Fibroblast of villous mesenchyme (primary cell): ENCODE results near the gene GPR42. TPM values are rescaled to one million over a fixed set of nuclear protein-coding genes. Genes with fewer than 3 reads are reported as not detected.

Source experiments
- DNase-seq: peaks from one replicate; pipeline ENCODE4 v3.0.0-alpha.2; 2010; ENCODE audit warnings: low read depth
- H3K4me3 ChIP-seq: 2 replicates; pipeline ENCODE4 v1.5.1; 2011; ENCODE audit warnings: low read depth, mild to moderate bottlenecking, low read length
- CTCF ChIP-seq: IDR thresholded peaks from 2 replicates; pipeline ENCODE4 v1.5.1; 2012; ENCODE audit warnings: low read depth, mild to moderate bottlenecking, low read length; ENCODE audit not compliant: insufficient read depth
- total RNA-seq: library from RNA; depleted of rRNA; stranded (reverse); fragments of >200 nt; gene quantifications from 2 replicates; pipeline ENCODE4 v1.2.3, GENCODE V29; 2012

The GPR42 gene
- total RNA-seq, 1 donor: not detected

DNA sequence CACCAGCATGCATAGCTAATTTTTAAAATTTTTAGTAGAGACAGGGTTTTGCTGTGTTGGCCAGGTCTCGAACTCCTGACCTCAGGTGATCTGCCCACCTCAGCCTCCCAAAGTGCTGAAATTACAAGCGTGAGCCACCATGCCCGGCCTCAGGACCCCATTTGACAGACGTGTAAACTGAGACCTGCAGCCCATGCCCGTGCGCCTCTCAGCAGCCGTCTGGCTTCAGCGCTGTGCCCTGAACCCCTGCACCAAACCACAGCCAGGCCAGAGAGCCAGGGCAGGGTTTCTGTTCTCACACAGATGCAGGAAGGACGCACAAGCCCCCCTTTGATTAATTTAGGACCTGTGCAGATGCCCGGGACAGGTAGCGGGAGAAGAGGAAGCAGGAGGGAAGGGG, 30.4 kb upstream of the GPR42 start:
- no peak for TF ChIP-seq CTCF
- H3K4me3 ChIP-seq: no peak overlapping the region
- DNase-seq: no peak

DNA sequence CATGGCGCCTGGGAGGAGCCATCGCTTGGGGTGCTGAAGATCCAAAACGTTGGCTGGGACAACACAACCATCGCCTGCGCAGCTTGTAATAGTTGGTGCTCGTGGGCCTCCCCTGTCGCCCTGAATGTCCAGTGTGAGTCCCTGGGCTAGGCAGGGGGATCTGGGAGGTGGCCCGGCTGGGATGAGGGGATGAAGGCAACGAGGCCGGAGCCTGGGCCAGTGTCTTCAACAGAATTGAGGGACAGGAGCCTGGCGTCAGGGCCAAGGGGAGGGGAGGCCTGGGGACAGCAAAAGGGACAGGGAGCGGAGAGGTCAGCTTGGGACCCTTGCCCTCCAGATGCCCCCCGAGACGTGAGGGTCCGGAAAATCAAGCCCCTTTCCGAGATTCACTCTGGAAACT, 29.9 kb upstream of the GPR42 start:
- no peak overlapping the region for H3K4me3 ChIP-seq
- no peak for TF ChIP-seq CTCF
- no peak for DNase-seq

DNA sequence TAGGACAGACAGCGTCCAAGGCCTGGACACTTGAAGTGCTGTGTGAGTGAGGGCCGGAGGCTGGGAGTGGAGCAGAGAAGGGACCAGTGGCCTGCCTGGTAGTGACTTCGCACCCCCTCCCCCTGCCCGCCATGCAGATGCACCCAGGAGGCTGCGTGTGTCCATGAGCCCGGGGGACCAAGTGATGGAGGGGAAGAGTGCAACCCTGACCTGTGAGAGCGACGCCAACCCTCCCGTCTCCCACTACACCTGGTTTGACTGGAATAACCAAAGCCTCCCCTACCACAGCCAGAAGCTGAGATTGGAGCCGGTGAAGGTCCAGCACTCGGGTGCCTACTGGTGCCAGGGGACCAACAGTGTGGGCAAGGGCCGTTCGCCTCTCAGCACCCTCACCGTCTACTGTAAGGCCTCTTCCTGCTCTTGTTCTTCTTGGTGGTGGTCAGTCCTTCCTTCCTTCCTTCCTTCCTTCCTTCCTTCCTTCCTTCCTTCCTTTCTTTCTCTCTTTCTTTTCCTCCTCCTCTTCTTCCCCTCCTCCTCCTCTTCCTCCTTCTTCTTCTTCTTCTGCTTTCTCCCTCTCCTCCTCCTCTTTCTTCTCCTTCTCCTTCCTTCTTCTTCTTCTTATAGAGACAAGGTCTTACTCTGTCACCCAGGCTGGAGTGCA, 29.2 kb upstream of the GPR42 start:
- H3K4me3 ChIP-seq: no peak overlapping the region
- no peak for TF ChIP-seq CTCF
- no peak for DNase-seq

DNA sequence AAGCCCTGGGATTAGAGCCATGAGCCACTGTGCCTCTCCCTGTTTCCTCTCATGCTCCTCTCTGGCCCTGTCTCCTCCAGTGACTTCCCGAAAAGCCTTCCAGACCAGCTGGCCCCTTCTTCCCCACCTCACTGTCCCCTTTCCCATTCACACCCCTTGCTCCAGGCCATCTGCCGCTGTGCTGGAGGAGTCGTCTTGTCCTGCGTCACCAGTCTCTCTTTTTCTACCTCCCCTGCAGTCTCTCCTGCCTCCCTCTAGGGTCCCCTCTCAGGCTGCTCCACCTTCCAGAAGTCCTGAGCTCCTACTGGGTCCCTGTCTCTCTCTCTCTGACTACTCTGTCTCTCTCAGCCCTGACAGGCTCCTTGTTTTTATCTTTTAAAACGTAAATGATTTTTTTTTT, 28.4 kb upstream of the GPR42 start:
- no peak for TF ChIP-seq CTCF
- H3K4me3 ChIP-seq: no peak overlapping the region
- DNase-seq: no peak

- no peak overlapping the region for H3K4me3 ChIP-seq
- DNase-seq: no peak
- TF ChIP-seq CTCF: no peak
These were observed 26.3 kb upstream of the GPR42 start for GRCh38 chr19:35344511-35345031.

GRCh38 chr19:35345671-35346111, 25.2 kb upstream of the GPR42 start:
- TF ChIP-seq CTCF: no peak
- no peak overlapping the region for H3K4me3 ChIP-seq
- no peak for DNase-seq
